ENCODE results near the gene ZNF217. TPM values are rescaled to one million over a fixed set of nuclear protein-coding genes. Genes with fewer than 3 reads are reported as not detected.
A peak's percentile ranks its signal among the peaks of the same experiment; 100 is the strongest.

The ZNF217 gene
- total RNA-seq, 1 donor from 2014 or later, result 57.9 TPM

DNA sequence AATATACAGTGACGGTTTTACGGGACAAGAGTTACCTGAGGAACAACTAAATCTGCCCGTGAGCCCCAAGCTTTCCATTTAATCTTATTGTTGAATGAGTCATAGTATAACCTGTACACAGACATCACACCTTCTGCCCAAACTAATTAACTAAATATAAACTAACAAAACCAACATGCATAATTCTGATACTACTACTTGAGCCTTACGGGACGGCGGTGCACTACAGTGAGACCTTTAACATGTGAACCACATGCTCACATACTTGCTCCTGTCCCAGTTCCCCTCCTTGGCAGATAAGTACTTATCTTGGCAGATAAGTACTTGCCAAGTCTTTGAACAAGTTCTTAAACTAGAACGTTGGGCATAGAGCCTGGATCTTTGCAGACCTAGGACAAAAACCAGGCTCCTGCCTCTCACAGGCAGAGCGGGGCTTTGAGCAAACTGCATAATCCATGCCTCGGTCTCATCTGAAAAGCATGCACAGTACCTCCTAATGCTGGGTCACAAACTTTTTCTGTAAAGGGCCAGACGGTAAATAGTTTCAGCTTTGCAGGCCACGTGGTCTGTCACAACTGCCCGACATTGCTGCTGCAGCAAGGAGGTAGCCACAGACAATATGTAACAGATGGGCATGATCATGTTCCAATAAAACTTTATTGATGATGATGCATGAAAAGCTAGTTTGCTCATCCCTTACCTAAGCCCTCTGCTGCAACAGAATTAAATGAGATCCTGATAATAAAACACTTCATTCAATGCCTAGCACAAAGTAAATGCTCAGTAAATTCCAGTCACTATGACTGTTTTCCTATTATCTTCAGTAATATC lies 23.0 kb downstream of the ZNF217 start:
- Mint-ChIP-seq H3K27ac (ENCODE audit: unreplicated experiment) (no peak overlapping the region), H3K9me3 (ENCODE audit: unreplicated experiment) (no peaks in the 10 kb centered on the region), H3K4me3 (ENCODE audit: unreplicated experiment) (no peak overlapping the region), H3K4me1 (ENCODE audit: low read depth, unreplicated experiment) (no peaks in the 10 kb centered on the region), H3K27me3 (ENCODE audit: low read depth, unreplicated experiment) (no peaks in the 10 kb centered on the region), H3K36me3 (ENCODE audit: low read depth, unreplicated experiment) (peaks cover 16% of the 10 kb centered on the region)
- peaks cover 80% of the 10 kb centered on the region for H4K20me1 ChIP-seq (ENCODE audit: insufficient read depth, low read length)
- H3K79me2 ChIP-seq (ENCODE audit: insufficient read depth, low read length), result peaks cover 80% of the 10 kb centered on the region
- H3K9ac ChIP-seq (ENCODE audit: low read length), result no peak overlapping the region
- H3K27me3 ChIP-seq (ENCODE audit: insufficient read depth, low read length), result no peaks in the 10 kb centered on the region
- H3K9me3 ChIP-seq (ENCODE audit: insufficient read depth, low read depth, low read length), result no peaks in the 10 kb centered on the region
- no peak overlapping the region for H3K4me2 ChIP-seq (ENCODE audit: low read length)
- H3K4me1 ChIP-seq (ENCODE audit: insufficient read depth, low read length), result no peaks in the 10 kb centered on the region
- DNase-seq (ENCODE audit: low read depth) (peak; percentile 38), FAIRE-seq (no peak)
- H3K4me3 ChIP-seq (ENCODE audit: insufficient read depth, low read depth, low read length), result no peak overlapping the region
- no peak overlapping the region for H3K27ac ChIP-seq (ENCODE audit: low read depth, low read length)
- peaks cover 48% of the 10 kb centered on the region for H3K36me3 ChIP-seq (ENCODE audit: insufficient read depth, low read length)
- H2AFZ ChIP-seq (ENCODE audit: low read depth, low read length), result no peak overlapping the region
- TF ChIP-seq, protein P1, sequence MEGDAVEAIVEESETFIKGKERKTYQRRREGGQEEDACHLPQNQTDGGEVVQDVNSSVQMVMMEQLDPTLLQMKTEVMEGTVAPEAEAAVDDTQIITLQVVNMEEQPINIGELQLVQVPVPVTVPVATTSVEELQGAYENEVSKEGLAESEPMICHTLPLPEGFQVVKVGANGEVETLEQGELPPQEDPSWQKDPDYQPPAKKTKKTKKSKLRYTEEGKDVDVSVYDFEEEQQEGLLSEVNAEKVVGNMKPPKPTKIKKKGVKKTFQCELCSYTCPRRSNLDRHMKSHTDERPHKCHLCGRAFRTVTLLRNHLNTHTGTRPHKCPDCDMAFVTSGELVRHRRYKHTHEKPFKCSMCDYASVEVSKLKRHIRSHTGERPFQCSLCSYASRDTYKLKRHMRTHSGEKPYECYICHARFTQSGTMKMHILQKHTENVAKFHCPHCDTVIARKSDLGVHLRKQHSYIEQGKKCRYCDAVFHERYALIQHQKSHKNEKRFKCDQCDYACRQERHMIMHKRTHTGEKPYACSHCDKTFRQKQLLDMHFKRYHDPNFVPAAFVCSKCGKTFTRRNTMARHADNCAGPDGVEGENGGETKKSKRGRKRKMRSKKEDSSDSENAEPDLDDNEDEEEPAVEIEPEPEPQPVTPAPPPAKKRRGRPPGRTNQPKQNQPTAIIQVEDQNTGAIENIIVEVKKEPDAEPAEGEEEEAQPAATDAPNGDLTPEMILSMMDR (IDR thresholded peaks at IDR 0.05; ENCODE audit: insufficient read depth, low read depth, low read length), result no peak
- no peak for TF ChIP-seq EZH2 (IDR thresholded peaks at IDR 0.05; ENCODE audit: insufficient read depth, low read length)

DNA sequence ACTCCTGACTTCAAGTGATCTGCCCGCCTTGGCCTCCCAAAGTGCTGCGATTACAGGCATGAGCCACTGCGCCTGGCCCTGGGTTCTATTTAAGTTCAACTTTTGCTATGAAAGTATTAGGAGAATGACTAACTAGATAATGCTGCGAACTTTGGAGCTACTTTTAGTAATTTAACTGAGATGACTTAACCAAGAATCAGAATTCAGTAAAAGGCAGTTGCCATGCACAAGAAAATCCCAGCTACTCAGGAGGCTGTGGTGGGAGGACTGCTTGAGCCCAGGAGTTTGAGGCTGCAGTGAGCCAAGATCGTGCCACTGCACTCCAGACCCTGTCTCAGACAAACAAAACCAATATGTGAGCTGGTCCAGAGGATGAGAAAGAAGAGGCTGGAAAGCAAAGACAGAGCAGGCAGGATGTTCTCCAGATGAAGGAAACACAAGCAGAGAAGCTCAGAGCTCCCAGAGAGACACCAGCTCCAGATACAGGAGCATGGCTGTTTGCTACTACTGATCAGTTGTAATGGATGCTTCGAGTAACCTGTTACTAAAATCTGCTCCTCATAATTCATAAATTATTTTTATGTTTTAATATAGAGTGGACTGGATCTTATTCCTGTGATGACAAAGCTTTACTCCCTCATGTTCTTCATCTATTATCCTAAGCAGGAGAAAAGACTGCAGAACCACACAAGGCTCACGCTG lies 23.9 kb downstream of the ZNF217 start:
- no peak for FAIRE-seq
- TF ChIP-seq, protein P1 (IDR thresholded peaks at IDR 0.05; ENCODE audit: insufficient read depth, low read depth, low read length), result no peak
- no peak for TF ChIP-seq EZH2 (IDR thresholded peaks at IDR 0.05; ENCODE audit: insufficient read depth, low read length)
- Mint-ChIP-seq H3K27ac (ENCODE audit: unreplicated experiment) (no peak overlapping the region), H3K9me3 (ENCODE audit: unreplicated experiment) (no peaks in the 10 kb centered on the region), H3K27me3 (ENCODE audit: low read depth, unreplicated experiment) (no peaks in the 10 kb centered on the region), H3K4me3 (ENCODE audit: unreplicated experiment) (no peak overlapping the region), H3K36me3 (ENCODE audit: low read depth, unreplicated experiment) (peaks cover 14% of the 10 kb centered on the region), H3K4me1 (ENCODE audit: low read depth, unreplicated experiment) (no peaks in the 10 kb centered on the region)
- Histone ChIP-seq H3K27me3 (ENCODE audit: insufficient read depth, low read length) (no peaks in the 10 kb centered on the region), H3K27ac (ENCODE audit: low read depth, low read length) (no peak overlapping the region), H3K79me2 (ENCODE audit: insufficient read depth, low read length) (peaks cover 71% of the 10 kb centered on the region), H3K4me1 (ENCODE audit: insufficient read depth, low read length) (no peaks in the 10 kb centered on the region), H3K9ac (ENCODE audit: low read length) (no peak overlapping the region), H2AFZ (ENCODE audit: low read depth, low read length) (no peak overlapping the region), H3K4me2 (ENCODE audit: low read length) (no peak overlapping the region), H3K36me3 (ENCODE audit: insufficient read depth, low read length) (peaks cover 41% of the 10 kb centered on the region), H3K4me3 (ENCODE audit: insufficient read depth, low read depth, low read length) (no peak overlapping the region), H3K9me3 (ENCODE audit: insufficient read depth, low read depth, low read length) (no peaks in the 10 kb centered on the region), H4K20me1 (ENCODE audit: insufficient read depth, low read length) (peaks cover 78% of the 10 kb centered on the region)
- no peak for DNase-seq (ENCODE audit: low read depth)

Data from astrocyte (in vitro differentiated cells and primary cell).